Activated CD8-positive, alpha-beta memory T cell treated with anti-CD3 and anti-CD28 coated beads, Interleukin-2, amount 10 ng/mL, durations not matched to agents 7 days and 5 days (primary cell): ENCODE data around the gene EIF2A. TPM values are rescaled to one million over a fixed set of nuclear protein-coding genes. Genes with fewer than 3 reads are reported as not detected.

Source experiments
- total RNA-seq, 2 experiments: library from RNA; stranded (reverse); gene quantifications; one replicate each; pipeline ENCODE4 v1.2.3, GENCODE V29; 2021

The EIF2A gene
- total RNA-seq, 2 experiments from 2014 or later = 66.7 to 97.5 TPM

Other genes with a start within 250 kb of the EIF2A start
- 1 to 10 TPM; 8.5 to 10.0 TPM for gene TSC22D2, start 138.5 kb upstream of the EIF2A start, total RNA-seq
- 10 to 100 TPM; 84.8 to 95.9 TPM for gene SERP1, start 291 bp upstream of the EIF2A start, total RNA-seq
- 100 to 1,000 TPM in 1 of 2 experiments, 10 to 100 TPM in 1; 98.5 to 130 TPM for gene SELENOT, start 56.5 kb downstream of the EIF2A start, total RNA-seq
- not detected for gene ERICH6, start 157.1 kb downstream of the EIF2A start, total RNA-seq
- gene SIAH2, start 216.4 kb downstream of the EIF2A start, total RNA-seq = 10 to 100 TPM; 34.7 to 54.2 TPM